Naive thymus-derived CD4-positive, alpha-beta T cell (primary cell): ENCODE measurements around the gene AVPR1B. TPM values are rescaled to one million over a fixed set of nuclear protein-coding genes. Genes with fewer than 3 reads are reported as not detected.

ENCODE experiments used
- ATAC-seq: fragments of 150-1000 bp; cut with Tn5 transposase; 2 replicates; pipeline ENCODE4 v1.10.0; 2021; ENCODE audit warnings: mild to moderate bottlenecking, moderate library complexity
- CTCF ChIA-PET: fragments of 350-600 bp; sonication (Branson Sonifier 250); formaldehyde crosslinking; loops from one replicate; lab custom pipeline; 2021; ENCODE audit warnings: antibody characterized with exemption; lab: Charles Lee
- POLR2A ChIA-PET: fragments of 350-600 bp; sonication (Branson Sonifier 250); formaldehyde crosslinking; loops from one replicate; lab custom pipeline; 2021; ENCODE audit warnings: antibody characterized with exemption, inconsistent platforms; lab: Charles Lee
- DNase-seq, 9 donors: peaks; one replicate each; pipeline versions ENCODE4 v3.0.0 to v3.0.0-alpha.2; 2020 to 2022; ENCODE audit warnings: mixed read lengths in 1 of 9
- H3K27ac ChIP-seq: one replicate; pipeline ENCODE4 v1.7.0; 2013; ENCODE audit warnings: mild to moderate bottlenecking, low read depth, low read length, moderate library complexity
- H3K27me3 ChIP-seq, 2 donors: one replicate each; pipeline ENCODE4 v1.7.0; 2013; ENCODE audit warnings: low read length in 2 of 2, mild to moderate bottlenecking in 2 of 2, moderate library complexity in 2 of 2; ENCODE audit not compliant: control insufficient read depth in 2 of 2, insufficient read depth in 2 of 2
- H3K36me3 ChIP-seq, 3 experiments: 1 replicate in 2 of 3; 2 replicates in 1 of 3; pipeline ENCODE4 v1.7.0; 2013; ENCODE audit warnings: low read length in 3 of 3, mild to moderate bottlenecking in 3 of 3, moderate library complexity in 1 of 3; ENCODE audit not compliant: insufficient read depth in 3 of 3, control insufficient read depth in 2 of 3
- H3K4me1 ChIP-seq, 2 donors: one replicate each; pipeline ENCODE4 v1.7.0; 2013; ENCODE audit warnings: low read length in 2 of 2, mild to moderate bottlenecking in 2 of 2, moderate library complexity in 1 of 2; ENCODE audit not compliant: control insufficient read depth in 2 of 2, insufficient read depth in 2 of 2
- H3K4me3 ChIP-seq: 2 replicates; pipeline ENCODE4 v1.7.0; 2013; ENCODE audit warnings: mild to moderate bottlenecking, low read length
- H3K9me3 ChIP-seq, 3 experiments: 1 replicate in 2 of 3; 2 replicates in 1 of 3; pipeline ENCODE4 v1.7.0; 2013; ENCODE audit warnings: low read length in 3 of 3; ENCODE audit not compliant: control insufficient read depth in 2 of 3
- H3K27ac Mint-ChIP-seq, 9 donors: one replicate each; pipeline ENCODE4 v1.8.0; 2020 to 2022; ENCODE audit warnings: mixed read lengths in 9 of 9, mild to moderate bottlenecking in 8 of 9, moderate library complexity in 5 of 9, inconsistent platforms in 2 of 9
- H3K27me3 Mint-ChIP-seq, 5 donors: one replicate each; pipeline ENCODE4 v1.8.0; 2021 to 2022; ENCODE audit warnings: mixed read lengths in 5 of 5, mild to moderate bottlenecking in 1 of 5
- H3K36me3 Mint-ChIP-seq, 5 donors: one replicate each; pipeline ENCODE4 v1.8.0; 2020 to 2022; ENCODE audit warnings: mixed read lengths in 5 of 5, mild to moderate bottlenecking in 3 of 5, inconsistent platforms in 1 of 5
- H3K4me1 Mint-ChIP-seq, 7 donors: one replicate each; pipeline ENCODE4 v1.8.0; 2020 to 2022; ENCODE audit warnings: mixed read lengths in 7 of 7, mild to moderate bottlenecking in 3 of 7, inconsistent platforms in 1 of 7
- H3K4me3 Mint-ChIP-seq, 10 donors: one replicate each; pipeline ENCODE4 v1.8.0; 2020 to 2022; ENCODE audit warnings: mild to moderate bottlenecking in 10 of 10, mixed read lengths in 10 of 10, moderate library complexity in 6 of 10, inconsistent platforms in 2 of 10
- H3K9me3 Mint-ChIP-seq, 11 donors: one replicate each; pipeline ENCODE4 v1.8.0; 2020 to 2022; ENCODE audit warnings: mixed read lengths in 11 of 11, mild to moderate bottlenecking in 4 of 11, inconsistent platforms in 1 of 11, moderate library complexity in 1 of 11
- intact Hi-C, 2 donors: fragments of 100-400 bp; cut with micrococcal nuclease; formaldehyde crosslinking; loops; one replicate each; pipeline ENCODE4 v1.15.1; 2023
- polyA plus RNA-seq, 2 donors: library from polyadenylated mRNA; unstranded; fragments of 300-500 nt; fragmentation: Illumina TruSeq; gene quantifications; one replicate each; pipeline ENCODE4 v1.2.3, GENCODE V29; 2021
- total RNA-seq, 6 experiments: library from RNA in 5 of 6; stranded (reverse) in 5 of 6; gene quantifications; 1 replicate in 5 of 6; 2 replicates in 1 of 6; pipeline ENCODE4 v1.2.3 and lab custom pipeline; 2021 to 2026

AVPR1B gene, protein sequence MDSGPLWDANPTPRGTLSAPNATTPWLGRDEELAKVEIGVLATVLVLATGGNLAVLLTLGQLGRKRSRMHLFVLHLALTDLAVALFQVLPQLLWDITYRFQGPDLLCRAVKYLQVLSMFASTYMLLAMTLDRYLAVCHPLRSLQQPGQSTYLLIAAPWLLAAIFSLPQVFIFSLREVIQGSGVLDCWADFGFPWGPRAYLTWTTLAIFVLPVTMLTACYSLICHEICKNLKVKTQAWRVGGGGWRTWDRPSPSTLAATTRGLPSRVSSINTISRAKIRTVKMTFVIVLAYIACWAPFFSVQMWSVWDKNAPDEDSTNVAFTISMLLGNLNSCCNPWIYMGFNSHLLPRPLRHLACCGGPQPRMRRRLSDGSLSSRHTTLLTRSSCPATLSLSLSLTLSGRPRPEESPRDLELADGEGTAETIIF
- total RNA-seq (under 1 TPM in 1 of 5 experiments, not detected in 4; 0.27 TPM), polyA plus RNA-seq (not detected), total RNA-seq (lab: John Stamatoyannopoulos, UW) (not detected)

DNA sequence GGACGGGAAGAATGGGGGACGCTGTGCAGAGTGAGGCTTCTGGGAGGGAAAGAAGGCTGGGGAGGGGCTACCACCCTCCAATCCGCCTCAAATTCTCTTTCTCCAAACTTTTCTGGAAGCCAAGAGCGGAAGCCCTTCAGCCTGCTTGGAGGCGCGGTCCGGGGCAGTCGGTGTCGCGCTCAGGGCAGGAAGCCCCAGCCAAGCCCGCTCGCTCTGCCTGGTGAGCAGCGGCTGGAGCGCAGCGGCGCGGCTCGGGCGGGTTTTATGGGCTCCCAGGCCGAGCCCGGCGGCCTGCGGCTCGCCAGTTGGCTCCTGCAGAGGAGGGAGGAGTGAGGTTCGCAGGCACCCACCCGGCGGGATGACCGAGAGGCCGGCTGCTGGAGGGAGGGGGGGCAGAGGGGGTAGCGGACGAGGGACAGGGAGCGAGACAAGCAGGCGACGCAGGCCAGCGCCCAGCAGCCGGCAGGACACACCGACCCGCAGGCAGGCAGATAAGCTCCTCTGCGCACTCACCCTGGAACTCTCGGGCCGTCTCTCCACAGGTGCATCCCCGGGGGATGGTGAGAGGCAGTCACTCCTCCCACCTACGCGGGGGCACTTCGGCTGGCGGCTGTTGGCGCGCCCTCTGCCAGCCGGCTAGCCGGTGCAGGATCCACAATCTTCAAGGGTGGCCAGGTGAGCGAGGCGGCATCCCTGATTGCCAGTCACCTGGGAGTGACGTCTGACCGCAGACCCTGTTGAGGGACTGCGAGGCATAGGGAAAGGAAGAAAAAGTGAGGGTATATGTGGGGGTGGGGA lies at the start of gene AVPR1B:
Gene AVPR1B (minus strand): TSS at position 238 of the 798 bp plus-strand sequence. CDS start 498 bp downstream, outside the sequence.
- POLR2A ChIA-PET = no interaction called here
- no peaks in the 10 kb centered on the region for H3K27me3 ChIP-seq
- CTCF ChIA-PET = no interaction called here
- H3K9me3 Mint-ChIP-seq = peaks cover 0 to 29% (median 12%) of the 10 kb centered on the region in 11 donors
- H3K36me3 Mint-ChIP-seq = peaks cover 0 to 12% (median 4%) of the 10 kb centered on the region in 5 donors
- DNase-seq (peak in 1 of 9 donors; percentile 28), ATAC-seq (peak; percentile 29)
- no peaks in the 10 kb centered on the region for H3K36me3 ChIP-seq
- peaks cover 7 to 11% (median 9%) of the 10 kb centered on the region in 7 donors for H3K4me1 Mint-ChIP-seq
- intact Hi-C loops = no loop called here
- H3K4me3 Mint-ChIP-seq = peak within 1 kb of the TSS; percentile 20 to 83 (median 57)
- H3K4me3 ChIP-seq = no peak within 1 kb of the TSS
- H3K27me3 Mint-ChIP-seq = peaks cover 45 to 81% (median 52%) of the 10 kb centered on the region in 5 donors
- peaks cover 0 to 7% (median 0%) of the 10 kb centered on the region in 3 experiments for H3K9me3 ChIP-seq
- H3K27ac Mint-ChIP-seq = no peak within 1 kb of the TSS
- no peaks in the 10 kb centered on the region for H3K4me1 ChIP-seq
- H3K27ac ChIP-seq = no peak within 1 kb of the TSS

GRCh38 chr1:206145771-206146290 lies 28.6 kb upstream of the AVPR1B start:
- H3K4me1 ChIP-seq = no peaks in the 10 kb centered on the region
- ChIA-PET CTCF (no interaction called here), POLR2A (no interaction called here)
- Mint-ChIP-seq H3K27me3 (peaks cover 0 to 53% (median 5%) of the 10 kb centered on the region in 5 donors), H3K9me3 (peaks cover 0 to 4% (median 0%) of the 10 kb centered on the region in 11 donors), H3K4me3 (no peak overlapping the region), H3K27ac (no peak overlapping the region), H3K36me3 (no peaks in the 10 kb centered on the region), H3K4me1 (peaks cover 0 to 10% (median 6%) of the 10 kb centered on the region in 7 donors)
- intact Hi-C loops = no loop called here
- no peak overlapping the region for H3K27ac ChIP-seq
- no peak overlapping the region for H3K4me3 ChIP-seq
- no peaks in the 10 kb centered on the region for H3K9me3 ChIP-seq
- no peak for DNase-seq
- H3K27me3 ChIP-seq = no peaks in the 10 kb centered on the region
- no peak for ATAC-seq
- no peaks in the 10 kb centered on the region for H3K36me3 ChIP-seq

DNA sequence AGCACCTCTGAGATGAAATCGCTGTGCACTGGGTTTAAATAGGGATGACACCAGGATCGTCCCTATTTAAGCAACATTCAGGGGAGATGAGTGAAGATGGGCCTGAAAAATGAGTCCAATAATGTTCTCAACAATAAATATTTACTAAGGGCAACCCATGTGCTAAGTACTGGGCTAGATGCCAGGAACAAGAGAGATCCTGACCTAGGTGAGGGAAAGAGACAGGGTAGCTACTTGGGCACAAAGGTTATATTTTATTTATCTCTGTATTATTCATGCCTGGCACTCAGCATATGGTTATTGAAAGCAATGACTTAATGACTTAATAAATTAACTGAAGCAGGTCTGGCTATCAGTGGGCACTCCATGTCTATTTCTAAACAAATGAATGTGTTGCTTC lies 27.4 kb upstream of the AVPR1B start:
- Histone ChIP-seq H3K27me3 (no peaks in the 10 kb centered on the region), H3K36me3 (no peaks in the 10 kb centered on the region), H3K4me1 (no peaks in the 10 kb centered on the region), H3K27ac (no peak overlapping the region), H3K9me3 (no peaks in the 10 kb centered on the region), H3K4me3 (no peak overlapping the region)
- H3K36me3 Mint-ChIP-seq = no peaks in the 10 kb centered on the region
- CTCF ChIA-PET = no interaction called here
- ATAC-seq (no peak), DNase-seq (no peak)
- H3K9me3 Mint-ChIP-seq = peaks cover 0 to 4% (median 0%) of the 10 kb centered on the region in 11 donors
- peaks cover 0 to 11% (median 6%) of the 10 kb centered on the region in 7 donors for H3K4me1 Mint-ChIP-seq
- POLR2A ChIA-PET = no interaction called here
- no peak overlapping the region for H3K4me3 Mint-ChIP-seq
- intact Hi-C loops = no loop called here
- no peak overlapping the region for H3K27ac Mint-ChIP-seq
- H3K27me3 Mint-ChIP-seq = peaks cover 0 to 62% (median 13%) of the 10 kb centered on the region in 5 donors

DNA sequence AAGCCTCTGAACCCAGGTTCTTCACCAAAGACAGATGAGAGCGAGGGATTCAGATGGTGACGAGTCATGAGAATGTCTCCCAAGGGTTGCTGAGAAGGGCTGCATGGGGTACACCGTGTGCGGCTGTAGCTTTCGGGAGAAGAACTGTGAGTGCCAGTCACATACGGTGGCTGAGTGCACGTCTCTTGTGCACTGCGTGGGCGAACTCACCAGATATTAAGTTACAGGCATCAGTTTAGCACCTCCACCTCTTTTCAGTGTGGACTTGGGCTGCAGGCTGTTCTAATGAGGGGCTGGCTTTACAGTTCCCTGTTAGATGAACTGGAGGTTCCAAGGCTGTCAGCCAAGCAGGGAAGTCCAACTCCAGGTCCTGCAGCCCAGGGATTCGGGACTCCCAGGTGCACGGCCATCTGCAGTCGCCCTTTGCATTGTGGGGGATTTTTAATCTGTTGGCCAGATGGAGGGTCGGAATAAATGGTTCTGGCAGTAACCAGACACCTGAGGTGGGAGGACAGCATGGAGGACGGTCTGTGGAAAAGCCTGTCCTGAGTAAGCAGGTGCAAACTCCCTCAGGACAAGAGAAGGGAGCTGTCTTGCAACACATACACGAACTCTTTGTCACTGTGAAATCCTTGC lies 26.5 kb upstream of the AVPR1B start:
- CTCF ChIA-PET = no interaction called here
- H3K36me3 Mint-ChIP-seq = no peaks in the 10 kb centered on the region
- ATAC-seq (no peak), DNase-seq (no peak)
- H3K9me3 ChIP-seq = no peaks in the 10 kb centered on the region
- H3K4me3 ChIP-seq = no peak overlapping the region
- peaks cover 5 to 69% (median 18%) of the 10 kb centered on the region in 5 donors for H3K27me3 Mint-ChIP-seq
- POLR2A ChIA-PET = no interaction called here
- no peaks in the 10 kb centered on the region for H3K4me1 ChIP-seq
- H3K27me3 ChIP-seq = no peaks in the 10 kb centered on the region
- no peaks in the 10 kb centered on the region for H3K36me3 ChIP-seq
- H3K9me3 Mint-ChIP-seq = peaks cover 0 to 4% (median 0%) of the 10 kb centered on the region in 11 donors
- no peak overlapping the region for H3K27ac Mint-ChIP-seq
- H3K4me1 Mint-ChIP-seq = peaks cover 0 to 11% (median 6%) of the 10 kb centered on the region in 7 donors
- no peak overlapping the region for H3K27ac ChIP-seq
- H3K4me3 Mint-ChIP-seq = no peak overlapping the region
- intact Hi-C loops = no loop called here

GRCh38 chr1:206142770-206143169 lies 25.6 kb upstream of the AVPR1B start:
- intact Hi-C loops = no loop called here
- CTCF ChIA-PET = interaction anchor here (0.5 kb wide), 1 partner anchor 1640 kb away, joined by 3 read pairs; no protein-coding TSS in a partner anchor

GRCh38 chr1:206142011-206142410 lies 24.8 kb upstream of the AVPR1B start:
- Histone ChIP-seq H3K27ac (no peak overlapping the region), H3K4me3 (no peak overlapping the region), H3K36me3 (no peaks in the 10 kb centered on the region), H3K27me3 (no peaks in the 10 kb centered on the region), H3K4me1 (no peaks in the 10 kb centered on the region), H3K9me3 (no peaks in the 10 kb centered on the region)
- Mint-ChIP-seq H3K4me3 (no peak overlapping the region), H3K36me3 (no peaks in the 10 kb centered on the region), H3K4me1 (peaks cover 0 to 11% (median 6%) of the 10 kb centered on the region in 7 donors), H3K27ac (no peak overlapping the region), H3K9me3 (no peaks in the 10 kb centered on the region), H3K27me3 (peaks cover 9 to 71% (median 20%) of the 10 kb centered on the region in 5 donors)
- intact Hi-C loops = no loop called here
- DNase-seq (no peak), ATAC-seq (no peak)
- ChIA-PET POLR2A (no interaction called here), CTCF (no interaction called here)

More at GRCh38 chr1:206142770-206143169, 25.6 kb upstream of the AVPR1B start:
- Mint-ChIP-seq H3K27me3 (peaks cover 9 to 75% (median 20%) of the 10 kb centered on the region in 5 donors), H3K36me3 (no peaks in the 10 kb centered on the region), H3K27ac (no peak overlapping the region), H3K9me3 (no peaks in the 10 kb centered on the region), H3K4me3 (no peak overlapping the region), H3K4me1 (peaks cover 0 to 11% (median 6%) of the 10 kb centered on the region in 7 donors)
- POLR2A ChIA-PET = no interaction called here
- Histone ChIP-seq H3K4me1 (no peaks in the 10 kb centered on the region), H3K4me3 (no peak overlapping the region), H3K9me3 (no peaks in the 10 kb centered on the region), H3K27ac (no peak overlapping the region), H3K36me3 (no peaks in the 10 kb centered on the region), H3K27me3 (no peaks in the 10 kb centered on the region)
- DNase-seq = no peak
- ATAC-seq = no peak
